ENCODE measurements around the gene RTN4R.

- TF ChIP-seq CTCF (IDR thresholded peaks at IDR 0.05) (no peak), POLR2A (IDR thresholded peaks at IDR 0.05) (no peak), POLR2AphosphoS5 (IDR thresholded peaks at IDR 0.05) (no peak)
These were observed 68.7 kb downstream of the RTN4R start for GRCh38 chr22:20199413-20199842.

All from upper lobe of left lung (tissue), 4 donors.